HG03159 (cell line): Measurements from ENCODE around the gene FOXE1.

ENCODE experiments used
- ATAC-seq: cut with Tn5 transposase; IDR thresholded peaks from one replicate; pipeline ENCODE4 v1.9.1; 2021; ENCODE audit warnings: mild to moderate bottlenecking, moderate library complexity; ENCODE audit not compliant: unreplicated experiment

FOXE1 gene

DNA sequence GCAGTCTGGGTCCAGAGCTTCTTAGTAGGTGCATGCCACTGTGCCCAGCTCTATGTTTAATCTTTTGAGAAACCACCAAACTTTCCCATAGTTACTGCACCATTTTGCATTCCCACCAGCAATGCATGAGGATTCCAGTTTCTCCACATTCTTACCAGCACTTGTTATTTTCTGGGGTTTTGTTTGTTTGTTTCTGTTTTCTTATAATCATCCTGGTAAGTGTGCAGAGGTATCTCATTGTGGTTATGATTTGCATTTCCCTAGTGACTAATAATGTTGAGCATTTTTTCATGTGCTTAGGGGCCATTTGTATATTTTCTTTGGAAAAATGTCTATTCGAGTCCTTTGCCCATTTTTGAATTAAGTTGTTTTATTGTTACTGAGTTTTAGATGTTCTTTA is 11.4 kb downstream of the FOXE1 start:
- ATAC-seq = no peak

DNA sequence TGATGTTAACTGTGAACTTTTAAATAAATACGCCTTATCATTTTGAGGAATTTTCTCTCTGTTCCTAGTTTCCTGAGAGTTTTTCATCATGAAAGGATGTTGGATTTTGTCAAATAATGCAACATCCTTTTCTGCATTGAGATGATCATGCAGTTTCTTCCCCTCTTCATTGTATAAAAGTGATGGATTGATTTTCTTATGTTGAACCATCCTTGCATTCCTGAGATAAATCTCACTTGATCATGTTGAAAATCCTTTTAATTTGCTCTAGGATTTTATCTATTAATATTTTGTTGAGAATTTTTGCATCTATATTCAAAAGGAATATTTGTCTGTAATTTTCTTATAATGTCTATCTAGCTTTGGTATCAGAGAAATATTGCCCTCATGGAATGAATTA is 13.3 kb downstream of the FOXE1 start:
- ATAC-seq = no peak

DNA sequence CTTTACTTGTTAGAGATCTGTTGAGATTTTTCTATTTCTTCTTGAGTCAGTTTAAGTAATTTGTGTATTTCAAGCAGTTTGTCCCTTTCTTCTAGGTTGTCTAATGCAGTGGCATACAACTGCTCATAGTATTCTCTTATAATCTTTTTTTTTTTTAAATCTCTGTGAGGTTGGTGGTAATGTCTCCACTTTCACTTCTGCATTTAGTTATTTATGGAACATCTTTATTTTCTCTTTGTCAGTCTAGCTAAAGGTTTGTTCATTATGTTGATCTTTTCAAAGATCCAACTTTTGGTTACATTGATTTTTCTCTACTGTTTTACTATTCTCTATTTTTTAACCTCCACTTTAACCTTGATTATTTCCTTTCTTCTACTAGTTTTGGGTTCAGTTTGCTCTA is 13.8 kb downstream of the FOXE1 start:
- peak; percentile 54 for ATAC-seq

DNA sequence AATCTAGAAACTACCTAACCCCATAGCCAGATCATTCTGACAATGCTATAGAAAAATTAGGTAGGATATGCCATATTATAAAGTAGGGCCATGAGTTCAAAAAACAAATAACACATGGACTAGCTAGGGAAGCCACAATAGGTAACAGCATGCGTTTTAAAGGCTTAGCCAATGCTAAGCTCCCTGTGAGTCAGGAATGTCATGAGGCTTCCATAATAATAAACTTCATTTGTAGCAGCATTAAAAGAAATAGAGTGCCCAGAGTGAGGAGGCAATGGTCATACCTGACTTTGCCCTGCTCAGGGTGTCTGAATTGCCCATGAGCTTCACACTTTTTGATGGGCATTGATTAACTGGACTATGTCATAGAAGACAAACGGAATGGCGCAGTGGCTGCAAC is 15.8 kb downstream of the FOXE1 start:
- ATAC-seq = no peak

DNA sequence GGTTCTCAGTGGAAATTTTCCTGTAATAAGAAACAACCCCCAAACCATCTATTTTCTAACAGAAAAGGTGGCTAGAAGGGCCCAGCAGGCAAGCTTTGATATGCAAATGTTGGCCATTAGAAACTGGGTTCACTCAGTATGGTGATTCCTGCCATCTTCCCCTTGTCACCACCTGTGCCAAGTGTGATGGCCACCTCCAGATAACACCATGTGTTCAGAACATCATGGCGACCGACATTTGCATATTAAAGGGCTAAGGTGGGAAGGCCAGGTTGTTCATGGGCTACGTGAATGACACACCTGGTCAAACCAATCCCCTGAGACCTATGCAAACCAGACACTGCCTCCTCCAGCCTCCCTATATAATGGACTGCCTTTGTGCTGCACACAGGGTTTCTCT is 20.4 kb downstream of the FOXE1 start:
- ATAC-seq = no peak

DNA sequence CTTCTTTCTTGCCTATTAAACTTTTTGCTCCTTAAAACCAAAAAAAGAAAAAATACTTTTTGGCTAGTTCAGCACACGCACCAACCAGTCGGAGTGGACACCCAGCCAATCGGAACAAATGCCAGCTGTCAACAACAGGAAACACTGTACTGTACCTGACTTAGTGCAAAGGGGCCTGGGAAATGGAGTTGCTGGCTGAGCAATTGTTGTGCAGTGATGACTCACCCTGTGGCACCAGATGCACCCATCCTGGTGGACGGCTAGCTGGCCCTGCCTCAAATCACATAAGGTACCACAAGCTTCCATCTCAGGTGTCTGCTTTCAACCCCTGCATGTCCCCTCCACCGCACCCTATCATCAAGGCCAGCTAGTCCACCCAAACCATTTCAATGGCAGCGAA is 20.9 kb downstream of the FOXE1 start:
- no peak for ATAC-seq

DNA sequence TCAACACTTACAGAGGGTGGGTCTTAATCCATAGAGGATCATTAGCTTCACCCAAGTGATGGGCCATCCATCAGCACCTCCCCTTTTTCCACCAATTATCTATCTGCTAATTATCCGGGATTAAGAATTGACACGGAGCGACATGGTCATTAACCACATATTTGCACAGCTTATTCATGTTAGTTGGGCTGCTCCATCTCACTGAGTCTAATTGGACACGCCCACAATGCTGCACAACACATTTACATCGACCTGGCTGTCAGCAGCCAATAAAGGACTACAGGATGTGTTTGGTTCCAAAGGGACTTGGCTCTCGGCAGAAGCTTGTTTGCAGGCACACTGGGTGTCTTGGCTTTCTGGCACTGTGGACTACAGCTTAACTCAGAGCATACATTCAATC is 21.6 kb downstream of the FOXE1 start:
- ATAC-seq = no peak

DNA sequence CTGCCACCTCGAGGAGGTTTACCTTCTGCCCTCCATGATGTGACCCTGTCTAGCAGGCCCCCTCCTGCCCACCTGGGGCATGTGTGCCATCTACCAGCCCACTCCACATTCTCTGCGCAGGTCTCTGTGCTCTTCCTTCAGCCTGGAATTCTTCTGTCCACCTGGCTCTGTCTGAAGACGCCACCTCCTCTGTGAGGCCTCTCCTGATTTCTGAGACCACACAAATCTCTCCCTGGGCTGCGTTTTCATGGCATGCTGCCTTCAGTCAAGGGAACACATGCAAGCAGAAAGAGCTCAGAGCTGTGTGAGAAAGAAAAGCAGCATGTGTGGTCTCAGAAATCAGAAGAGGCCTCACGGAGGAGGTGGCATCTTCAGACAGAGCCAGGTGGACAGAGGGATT is 22.1 kb downstream of the FOXE1 start:
- ATAC-seq = no peak

DNA sequence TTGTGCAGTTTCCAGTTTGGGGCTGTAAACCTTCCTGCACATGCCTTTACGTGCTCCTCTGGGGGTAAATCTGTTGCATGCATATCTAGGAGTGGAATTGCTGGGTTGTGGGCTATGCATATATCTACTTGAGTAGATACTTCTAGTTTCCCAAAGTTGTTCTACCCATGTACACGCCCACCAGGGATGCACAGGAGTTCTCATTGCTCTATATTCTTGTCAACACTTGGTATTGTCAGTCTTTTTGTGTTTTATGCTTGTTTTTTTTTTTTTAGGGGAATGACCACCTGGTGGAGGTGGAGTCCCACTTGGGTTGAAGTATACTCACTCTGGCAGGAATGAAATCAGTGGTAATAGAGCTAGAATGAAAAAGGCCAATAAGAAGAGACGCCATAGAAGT is 23.0 kb downstream of the FOXE1 start:
- no peak for ATAC-seq

DNA sequence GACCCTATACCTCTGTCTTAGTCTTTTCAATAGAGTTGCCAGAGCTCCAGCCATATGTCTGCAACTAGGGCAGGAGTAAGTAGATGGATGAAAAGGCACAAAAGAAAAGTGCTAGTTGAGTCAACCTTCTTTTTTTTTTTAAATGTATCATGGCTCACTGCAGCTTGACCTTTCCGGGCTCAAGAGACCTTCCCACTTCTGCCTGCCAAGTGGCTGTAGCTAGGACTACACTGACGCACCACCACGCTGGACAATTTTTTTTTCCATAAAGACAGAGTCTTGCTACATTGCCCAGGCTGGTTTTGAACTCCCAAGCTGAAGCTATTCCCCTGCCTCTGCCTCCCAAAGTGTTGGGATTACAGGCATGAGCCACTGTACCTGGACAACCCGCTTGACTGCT is 27.3 kb downstream of the FOXE1 start:
- ATAC-seq = no peak

DNA sequence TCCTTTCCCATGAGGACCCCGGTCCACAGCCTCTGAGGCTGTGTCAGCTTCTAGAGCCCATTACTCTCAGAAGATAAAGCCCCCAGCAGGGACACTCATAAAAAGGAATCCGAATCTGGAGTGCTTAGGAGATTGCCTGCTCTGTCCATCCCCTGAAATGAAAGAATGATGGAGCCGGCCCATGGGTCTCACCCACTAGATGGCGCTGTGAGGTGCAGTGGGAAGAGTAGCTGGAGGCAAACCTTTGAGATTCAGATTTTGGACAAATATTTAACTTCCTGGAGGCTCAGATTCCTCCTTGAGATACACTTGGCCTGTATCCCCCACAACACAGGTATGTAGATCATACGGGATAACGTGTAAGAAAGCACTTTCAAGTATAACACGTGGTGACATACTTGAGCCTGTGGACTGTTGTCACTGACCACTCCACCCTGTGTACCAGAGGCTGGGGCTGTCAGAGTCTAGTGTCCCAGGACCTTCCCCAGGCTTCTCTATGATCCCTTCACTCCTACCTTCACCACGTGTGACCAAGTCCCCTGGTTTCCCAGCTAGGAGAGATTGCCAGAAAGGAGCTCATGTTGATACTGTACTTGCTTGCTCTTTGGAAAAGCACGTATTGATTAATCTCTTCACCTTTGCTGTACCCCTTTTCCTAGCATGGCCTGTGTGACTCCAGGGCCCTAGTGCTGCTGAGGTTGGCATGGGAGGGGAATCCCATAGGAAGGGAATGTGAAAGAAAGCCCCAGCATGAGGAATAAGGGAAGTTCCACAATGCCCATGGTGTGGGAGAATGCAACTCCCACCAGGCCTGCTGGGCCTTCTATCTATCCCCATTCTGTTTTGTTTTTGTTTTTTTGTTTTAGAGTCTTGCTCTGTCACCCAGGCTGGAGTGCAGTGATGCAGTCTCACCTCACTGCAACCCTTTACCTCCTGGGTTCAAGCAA is 37.2 kb downstream of the FOXE1 start:
- ATAC-seq = no peak

DNA sequence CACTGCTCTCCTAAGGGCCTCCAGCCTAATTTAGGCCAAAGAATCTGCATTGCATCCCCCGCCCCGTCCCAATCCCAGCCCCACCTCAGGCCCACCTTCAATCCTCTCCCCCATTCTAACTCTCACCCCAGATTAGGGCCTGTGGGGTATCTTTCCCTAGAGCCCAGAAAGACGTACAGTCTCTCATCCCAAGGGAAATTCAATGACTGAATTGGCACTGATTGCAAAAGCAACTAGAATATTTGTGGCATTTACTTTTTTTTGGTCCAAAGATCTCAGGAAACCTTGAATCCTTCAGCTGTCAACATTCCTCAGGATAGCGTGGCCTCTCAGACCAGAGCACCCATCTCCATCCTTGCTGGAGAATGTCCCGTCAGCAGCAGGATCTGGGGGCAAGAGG is 38.7 kb downstream of the FOXE1 start:
- no peak for ATAC-seq

DNA sequence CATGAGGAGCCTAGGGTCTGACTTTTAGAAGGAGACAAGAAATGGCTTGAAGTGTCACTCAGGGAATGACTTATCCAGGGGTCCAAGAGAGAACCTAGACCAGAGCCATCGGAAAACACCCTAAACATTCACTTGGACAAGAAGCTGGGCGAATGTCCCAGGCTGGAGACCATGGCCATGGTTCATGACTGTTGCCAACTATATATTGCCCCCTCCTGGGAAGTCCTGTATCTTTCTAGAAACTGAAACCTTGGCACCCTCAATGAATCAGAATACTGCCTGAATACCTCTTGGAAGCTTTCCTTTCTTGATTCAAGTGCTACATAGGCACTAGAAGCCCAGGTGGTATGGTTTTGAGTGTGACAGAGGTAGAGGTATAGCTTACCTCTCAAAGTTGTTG is 39.4 kb downstream of the FOXE1 start:
- no peak for ATAC-seq

DNA sequence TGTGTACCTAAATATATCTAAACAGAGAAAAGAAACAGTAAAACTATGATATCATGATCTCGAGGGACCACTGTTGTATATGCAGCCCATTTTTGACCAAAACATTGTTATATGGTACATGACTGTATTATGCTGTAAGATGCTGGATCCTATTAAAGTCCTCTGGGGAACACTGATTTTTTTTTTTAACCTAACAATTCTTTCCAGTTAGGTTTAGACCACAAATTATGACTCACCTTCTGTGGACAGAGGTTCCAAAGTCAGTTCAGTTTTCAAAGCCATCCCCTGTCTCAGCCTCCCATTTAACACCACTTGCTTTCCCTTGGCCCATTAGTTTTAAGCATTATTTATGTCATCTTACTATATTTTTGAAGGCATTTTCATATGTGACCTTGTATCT is 42.2 kb downstream of the FOXE1 start:
- ATAC-seq = no peak

DNA sequence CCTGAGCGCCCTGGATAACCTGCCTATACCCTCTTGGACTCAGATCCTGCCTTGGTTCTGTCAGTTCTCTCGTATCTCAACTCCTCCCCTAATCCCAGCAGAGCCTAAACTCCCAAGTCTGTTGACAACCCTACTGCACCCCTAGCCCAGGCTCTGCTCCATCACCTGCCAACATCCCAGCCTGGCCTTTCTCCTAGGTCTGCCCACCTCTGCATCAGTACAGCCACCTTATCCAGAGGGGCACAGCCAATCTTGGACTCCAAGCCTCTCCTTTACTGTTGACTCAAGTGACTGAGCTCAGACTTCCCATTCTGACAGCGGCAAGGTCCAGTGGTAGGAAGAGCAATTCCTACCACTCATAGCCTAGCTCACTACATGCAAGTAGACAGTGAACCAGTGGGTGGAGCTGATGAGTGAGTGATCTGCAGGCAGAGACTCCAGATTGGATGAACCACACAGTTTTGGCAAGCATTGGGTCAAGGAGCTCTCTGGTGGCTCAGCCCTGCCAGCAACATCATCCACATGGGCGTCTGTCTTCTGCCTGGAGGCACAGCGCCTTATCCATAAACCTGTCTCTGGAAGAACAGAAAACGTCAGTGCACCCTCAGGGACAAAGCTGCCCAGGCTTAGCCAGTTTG is 42.8 kb downstream of the FOXE1 start:
- no peak for ATAC-seq

DNA sequence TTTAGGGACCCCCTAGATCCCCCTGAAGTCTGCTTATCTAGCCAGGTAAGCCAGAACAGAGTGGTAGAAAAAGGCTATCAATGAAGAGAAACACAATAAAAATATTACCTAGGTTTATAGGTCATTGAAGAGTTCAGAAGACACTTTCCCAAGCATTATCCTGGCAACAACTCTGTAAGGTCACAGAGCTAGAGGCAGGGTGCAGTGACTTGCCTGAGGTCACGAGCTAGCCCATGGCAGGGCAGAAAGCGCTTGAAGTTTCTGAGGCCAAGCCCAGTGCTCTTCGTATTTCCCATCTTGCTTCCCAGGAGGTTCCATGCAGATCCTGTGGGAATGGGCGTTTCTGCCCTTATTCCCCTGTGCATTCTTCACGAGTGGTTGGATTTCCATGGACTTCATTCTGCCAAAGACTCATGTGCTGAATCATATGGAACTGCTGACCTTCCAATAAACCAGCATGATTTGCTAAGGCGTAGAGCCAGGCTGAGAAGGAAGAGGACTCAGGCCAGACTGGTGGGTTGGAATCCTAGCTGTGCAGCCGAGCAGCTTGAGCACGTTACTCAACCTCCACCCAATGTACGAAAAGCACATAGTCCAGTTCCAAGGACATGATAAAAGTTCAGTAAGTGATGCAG is 47.2 kb downstream of the FOXE1 start:
- no peak for ATAC-seq

DNA sequence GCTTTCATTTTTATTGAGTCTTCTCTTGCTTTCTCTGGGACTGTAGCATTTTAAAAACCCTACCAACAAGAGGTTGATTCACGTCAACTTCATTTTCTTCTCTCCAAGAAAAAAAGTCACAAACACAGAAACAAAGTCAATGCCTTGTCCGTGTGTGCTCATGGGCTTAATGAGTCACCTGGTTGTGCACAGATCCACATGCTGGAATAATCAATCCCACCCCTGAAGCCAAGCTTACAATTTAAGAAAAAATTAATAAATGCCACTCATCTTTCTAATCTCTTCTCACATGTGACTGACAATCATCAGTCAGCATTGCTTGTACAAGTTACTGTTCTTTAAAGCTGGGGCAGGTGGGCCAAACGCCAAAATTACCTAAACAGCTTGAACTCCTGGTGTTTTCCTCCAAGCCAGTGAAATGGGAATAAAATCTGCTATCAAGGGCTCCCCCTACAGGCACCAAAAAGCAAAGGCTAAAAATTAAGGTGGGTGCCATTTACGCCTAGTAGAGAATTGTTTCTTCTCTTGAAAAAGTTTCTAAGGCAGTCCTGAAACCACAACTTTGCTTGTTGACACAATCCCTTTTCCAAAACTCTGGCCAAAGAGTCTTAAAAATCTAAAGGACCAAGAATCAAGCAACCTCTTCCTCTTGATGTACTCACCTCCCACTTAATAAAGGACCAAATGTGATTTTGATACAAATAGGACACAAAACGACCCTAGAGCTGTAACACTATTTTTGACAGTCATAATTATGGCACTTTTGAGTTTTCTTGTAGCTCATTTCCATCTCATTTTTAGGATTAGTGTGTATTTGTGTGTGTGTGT is 47.9 kb downstream of the FOXE1 start:
- ATAC-seq = no peak

DNA sequence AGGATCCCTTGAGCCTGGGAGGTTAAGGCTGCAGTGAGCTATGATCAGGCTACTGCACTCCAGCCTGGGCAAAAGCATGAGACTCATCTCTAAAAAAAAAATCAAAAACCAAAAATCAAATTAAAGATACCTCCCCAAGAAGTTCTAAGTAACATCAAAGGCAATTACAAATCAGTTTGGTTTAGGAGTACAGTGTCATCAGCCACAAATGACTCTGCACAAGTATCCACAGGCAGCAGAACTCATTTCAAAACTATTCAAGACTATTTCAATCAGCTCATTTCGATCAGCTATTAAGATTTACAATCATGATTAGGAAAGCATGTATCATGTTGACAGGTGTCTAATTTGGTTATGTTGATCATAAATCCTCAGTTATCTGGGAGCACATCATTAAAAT is 50.2 kb downstream of the FOXE1 start:
- ATAC-seq = no peak

DNA sequence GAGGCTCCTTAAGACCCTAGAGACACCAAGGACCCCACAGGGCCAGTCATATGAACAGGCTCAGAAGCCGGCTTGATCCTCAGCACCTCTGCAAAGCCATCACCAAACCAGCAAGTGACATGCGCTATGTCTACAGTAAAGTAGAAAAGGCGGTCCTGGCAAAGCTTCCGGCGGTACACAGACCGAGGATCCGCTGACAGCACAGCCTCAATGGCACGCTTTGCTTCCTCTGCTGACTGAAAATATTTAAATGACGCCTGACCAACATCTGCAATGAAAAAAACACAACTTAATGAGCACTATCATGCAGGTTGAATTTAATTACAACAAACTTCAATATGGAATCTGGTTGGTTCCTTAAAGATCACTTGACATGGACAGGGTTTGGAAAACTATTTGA is 51.7 kb downstream of the FOXE1 start:
- no peak for ATAC-seq

DNA sequence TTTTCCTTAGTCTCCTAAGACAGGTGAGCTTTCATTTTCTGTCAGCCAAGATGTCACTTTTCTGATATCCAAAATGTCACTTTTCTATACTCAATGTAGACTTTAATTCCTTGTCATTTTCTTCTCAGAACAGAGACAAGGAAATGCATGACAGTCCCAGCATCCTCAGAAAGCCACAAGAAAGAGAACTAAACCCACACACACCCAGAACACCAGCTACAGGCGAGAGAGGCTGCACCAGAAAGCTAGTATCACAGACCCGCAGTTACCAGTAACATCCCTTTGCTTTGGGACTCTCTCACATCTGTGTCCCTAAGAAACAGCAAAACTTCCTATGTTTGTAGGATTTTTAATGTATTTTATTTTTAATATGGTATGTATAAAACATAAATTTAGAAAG is 52.2 kb downstream of the FOXE1 start:
- no peak for ATAC-seq
